Type B pancreatic cell (in vitro differentiated cells): Measurements from ENCODE around the gene CELF5. TPM values are rescaled to one million over a fixed set of nuclear protein-coding genes. Genes with fewer than 3 reads are reported as not detected.

ENCODE experiments used
- DNase-seq: peaks from one replicate; pipeline ENCODE4 v3.0.0; 2021; ENCODE audit warnings: mixed read lengths; ENCODE audit not compliant: unreplicated experiment; ENCODE audit errors: extremely low spot score
- H3K27ac Mint-ChIP-seq: 2 replicates; pipeline ENCODE4 v1.8.0; 2021; ENCODE audit warnings: mild to moderate bottlenecking, mixed read lengths
- H3K27me3 Mint-ChIP-seq: 2 replicates; pipeline ENCODE4 v1.8.0; 2021; ENCODE audit warnings: mixed read lengths
- H3K36me3 Mint-ChIP-seq: 2 replicates; pipeline ENCODE4 v1.8.0; 2021; ENCODE audit warnings: mixed read lengths
- H3K4me1 Mint-ChIP-seq: one replicate; pipeline ENCODE4 v1.8.0; 2021; ENCODE audit warnings: mixed read lengths; ENCODE audit not compliant: unreplicated experiment
- H3K4me3 Mint-ChIP-seq: 2 replicates; pipeline ENCODE4 v1.8.0; 2021; ENCODE audit warnings: mild to moderate bottlenecking, mixed read lengths
- H3K9me3 Mint-ChIP-seq: 2 replicates; pipeline ENCODE4 v1.8.0; 2021; ENCODE audit warnings: mixed read lengths
- total RNA-seq: library from RNA; stranded (reverse); gene quantifications from 2 replicates; pipeline ENCODE4 v1.2.1, GENCODE V29; 2021; ENCODE audit warnings: low replicate concordance
- TF ChIP-seq, protein P1 (sequence below): fragments of 200-600 bp; sonication (generic); conservative IDR thresholded peaks from 2 replicates; pipeline ENCODE4 v1.5.0; 2021; ENCODE audit warnings: antibody characterized with exemption, mild to moderate bottlenecking

CELF5 gene
- total RNA-seq, 1 donor from 2014 or later: 2.6 TPM

DNA sequence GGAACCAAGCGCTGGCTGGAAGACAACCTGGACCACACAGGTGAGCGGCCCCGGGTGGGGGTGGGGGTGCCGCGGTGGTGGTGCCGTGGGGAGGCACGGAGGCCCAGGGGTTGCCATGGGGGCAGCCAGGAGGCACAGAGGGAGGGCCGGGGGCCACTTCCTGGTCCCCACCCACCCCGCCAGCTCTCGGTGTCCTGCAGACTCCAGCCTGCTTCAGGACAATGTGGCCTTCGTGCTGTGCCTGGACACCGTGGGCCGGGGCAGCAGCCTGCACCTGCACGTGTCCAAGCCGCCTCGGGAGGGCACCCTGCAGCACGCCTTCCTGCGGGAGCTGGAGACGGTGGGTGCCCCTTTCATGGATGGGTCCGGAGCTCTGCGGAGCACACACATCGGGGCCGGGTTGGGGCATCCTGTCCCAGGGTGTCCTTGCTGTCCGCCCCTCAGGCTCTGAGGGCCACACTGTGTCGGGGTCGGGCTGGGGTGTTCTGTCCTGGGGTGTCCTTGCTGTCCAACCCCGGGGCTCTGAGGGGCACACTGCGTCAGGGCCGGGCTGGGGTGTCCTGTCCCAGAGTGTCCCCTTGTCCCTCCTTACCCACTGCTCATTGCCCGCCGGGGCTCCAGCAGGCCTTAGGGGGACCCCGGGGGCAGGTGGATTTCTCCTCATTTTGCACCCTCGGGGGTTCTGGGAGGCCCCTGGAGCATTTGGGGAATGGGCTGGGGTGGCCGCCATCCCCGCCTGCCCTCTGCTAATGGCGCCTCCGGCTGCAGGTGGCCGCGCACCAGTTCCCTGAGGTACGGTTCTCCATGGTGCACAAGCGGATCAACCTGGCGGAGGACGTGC, 20.4 kb upstream of the CELF5 start:
- TF ChIP-seq, protein P1, sequence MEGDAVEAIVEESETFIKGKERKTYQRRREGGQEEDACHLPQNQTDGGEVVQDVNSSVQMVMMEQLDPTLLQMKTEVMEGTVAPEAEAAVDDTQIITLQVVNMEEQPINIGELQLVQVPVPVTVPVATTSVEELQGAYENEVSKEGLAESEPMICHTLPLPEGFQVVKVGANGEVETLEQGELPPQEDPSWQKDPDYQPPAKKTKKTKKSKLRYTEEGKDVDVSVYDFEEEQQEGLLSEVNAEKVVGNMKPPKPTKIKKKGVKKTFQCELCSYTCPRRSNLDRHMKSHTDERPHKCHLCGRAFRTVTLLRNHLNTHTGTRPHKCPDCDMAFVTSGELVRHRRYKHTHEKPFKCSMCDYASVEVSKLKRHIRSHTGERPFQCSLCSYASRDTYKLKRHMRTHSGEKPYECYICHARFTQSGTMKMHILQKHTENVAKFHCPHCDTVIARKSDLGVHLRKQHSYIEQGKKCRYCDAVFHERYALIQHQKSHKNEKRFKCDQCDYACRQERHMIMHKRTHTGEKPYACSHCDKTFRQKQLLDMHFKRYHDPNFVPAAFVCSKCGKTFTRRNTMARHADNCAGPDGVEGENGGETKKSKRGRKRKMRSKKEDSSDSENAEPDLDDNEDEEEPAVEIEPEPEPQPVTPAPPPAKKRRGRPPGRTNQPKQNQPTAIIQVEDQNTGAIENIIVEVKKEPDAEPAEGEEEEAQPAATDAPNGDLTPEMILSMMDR: no peak
- DNase-seq: peak; percentile 67
- Mint-ChIP-seq H3K27me3 (no peaks in the 10 kb centered on the region), H3K9me3 (no peaks in the 10 kb centered on the region), H3K36me3 (no peaks in the 10 kb centered on the region), H3K4me1 (no peaks in the 10 kb centered on the region), H3K27ac (no peak overlapping the region), H3K4me3 (no peak overlapping the region)

DNA sequence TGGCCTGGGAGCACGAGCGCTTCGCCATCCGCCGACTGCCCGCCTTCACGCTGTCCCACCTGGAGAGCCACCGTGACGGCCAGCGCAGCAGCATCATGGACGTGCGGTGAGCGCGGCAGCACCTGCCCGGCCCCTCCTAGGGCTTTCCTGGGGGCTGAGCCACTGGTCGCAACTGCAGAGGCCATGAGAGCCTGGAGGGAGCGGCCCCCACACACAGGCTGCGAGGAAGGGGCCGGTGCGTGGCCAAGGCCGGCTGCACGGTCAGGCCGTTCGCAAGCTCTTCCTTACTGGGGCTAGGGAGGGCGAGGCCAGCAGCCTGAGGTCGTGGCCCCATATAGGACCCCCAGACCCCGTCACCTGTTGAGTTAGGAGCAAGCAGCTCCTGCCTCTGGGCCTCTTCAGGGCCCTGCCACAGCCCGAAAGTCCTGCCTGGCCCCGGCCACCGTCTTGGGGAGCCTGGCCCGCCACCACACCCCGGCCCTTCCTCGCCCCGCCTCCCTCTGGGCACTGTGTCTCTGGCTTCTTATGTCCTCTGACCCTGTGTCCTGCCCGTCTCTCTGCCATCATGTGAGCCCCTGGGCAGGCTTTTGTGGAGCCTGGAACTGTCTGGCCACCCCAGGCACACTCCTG, 19.7 kb upstream of the CELF5 start:
- peak; percentile 62 for DNase-seq
- no peak overlapping the region for H3K27ac Mint-ChIP-seq
- H3K9me3 Mint-ChIP-seq: no peaks in the 10 kb centered on the region
- H3K36me3 Mint-ChIP-seq: peaks cover 4% of the 10 kb centered on the region
- H3K4me1 Mint-ChIP-seq: no peaks in the 10 kb centered on the region
- TF ChIP-seq, protein P1: no peak
- no peaks in the 10 kb centered on the region for H3K27me3 Mint-ChIP-seq
- H3K4me3 Mint-ChIP-seq: no peak overlapping the region

DNA sequence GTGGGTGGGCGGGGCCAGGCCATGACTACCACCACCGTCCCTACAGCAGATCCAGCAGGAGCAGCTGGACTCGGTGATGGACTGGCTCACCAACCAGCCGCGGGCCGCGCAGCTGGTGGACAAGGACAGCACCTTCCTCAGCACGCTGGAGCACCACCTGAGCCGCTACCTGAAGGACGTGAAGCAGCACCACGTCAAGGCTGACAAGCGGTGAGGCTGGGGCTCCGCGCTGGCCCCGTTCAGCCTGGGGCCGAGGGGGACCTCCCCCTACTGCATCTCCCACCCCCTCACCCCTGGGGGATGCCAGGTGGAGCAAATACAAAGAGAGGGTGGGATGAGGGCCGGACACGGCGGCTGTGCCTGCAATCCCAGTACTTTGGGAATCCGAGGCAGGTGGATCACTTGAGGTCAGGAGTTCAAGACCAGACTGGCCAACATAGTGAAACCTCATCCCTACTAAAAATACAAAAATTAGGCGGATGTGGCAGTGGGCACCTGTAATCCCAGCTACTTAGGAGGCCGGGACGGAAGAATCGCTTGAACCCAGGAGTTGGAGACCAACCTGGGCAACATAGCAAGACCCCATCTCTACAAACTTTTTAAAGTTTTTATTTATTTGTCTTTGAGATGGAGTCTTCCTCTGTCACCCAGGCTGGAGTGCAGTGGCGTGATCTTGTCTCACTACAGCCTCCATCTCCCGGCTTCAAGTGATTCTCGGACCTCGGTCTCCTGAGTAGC, 18.1 kb upstream of the CELF5 start:
- no peaks in the 10 kb centered on the region for H3K4me1 Mint-ChIP-seq
- no peak overlapping the region for H3K27ac Mint-ChIP-seq
- TF ChIP-seq, protein P1: no peak
- DNase-seq: no peak
- H3K27me3 Mint-ChIP-seq: no peaks in the 10 kb centered on the region
- H3K36me3 Mint-ChIP-seq: peaks cover 4% of the 10 kb centered on the region
- H3K9me3 Mint-ChIP-seq: no peaks in the 10 kb centered on the region
- H3K4me3 Mint-ChIP-seq: no peak overlapping the region

DNA sequence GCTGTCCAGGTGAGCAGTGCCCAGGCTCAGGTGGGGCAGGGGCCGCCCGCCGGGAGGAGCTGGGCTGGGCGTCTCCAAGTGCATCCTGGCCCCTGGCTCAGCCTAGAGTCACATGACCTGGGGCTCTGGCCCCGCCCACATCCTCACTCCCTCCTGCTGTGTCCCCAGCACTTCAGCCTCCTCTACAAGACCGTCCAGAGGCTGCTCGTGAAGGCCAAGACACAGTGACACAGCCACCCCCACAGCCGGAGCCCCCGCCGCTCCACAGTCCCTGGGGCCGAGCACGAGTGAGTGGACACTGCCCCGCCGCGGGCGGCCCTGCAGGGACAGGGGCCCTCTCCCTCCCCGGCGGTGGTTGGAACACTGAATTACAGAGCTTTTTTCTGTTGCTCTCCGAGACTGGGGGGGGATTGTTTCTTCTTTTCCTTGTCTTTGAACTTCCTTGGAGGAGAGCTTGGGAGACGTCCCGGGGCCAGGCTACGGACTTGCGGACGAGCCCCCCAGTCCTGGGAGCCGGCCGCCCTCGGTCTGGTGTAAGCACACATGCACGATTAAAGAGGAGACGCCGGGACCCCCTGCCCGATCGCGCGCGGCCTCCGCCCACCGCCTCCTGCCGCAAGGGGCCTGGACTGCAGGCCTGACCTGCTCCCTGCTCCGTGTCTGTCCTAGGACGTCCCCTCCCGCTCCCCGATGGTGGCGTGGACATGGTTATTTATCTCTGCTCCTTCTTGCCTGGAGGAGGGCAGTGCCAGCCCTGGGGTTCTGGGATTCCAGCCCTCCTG, 16.8 kb upstream of the CELF5 start:
- no peak overlapping the region for H3K27ac Mint-ChIP-seq
- DNase-seq: no peak
- no peak overlapping the region for H3K4me3 Mint-ChIP-seq
- H3K27me3 Mint-ChIP-seq: no peaks in the 10 kb centered on the region
- TF ChIP-seq, protein P1: no peak
- no peaks in the 10 kb centered on the region for H3K4me1 Mint-ChIP-seq
- peaks cover 4% of the 10 kb centered on the region for H3K36me3 Mint-ChIP-seq
- H3K9me3 Mint-ChIP-seq: no peaks in the 10 kb centered on the region
